Stimulated activated CD8-positive, alpha-beta memory T cell treated with anti-CD3 and anti-CD28 coated beads, Interleukin-7, amount 100 ng/mL, for 24 hours (primary cell): ENCODE measurements around the gene CAPN5.

Experiments used
- DNase-seq: peaks from one replicate; pipeline ENCODE4 v3.0.0-alpha.2; 2020; ENCODE audit warnings: low read depth

CAPN5 gene

DNA sequence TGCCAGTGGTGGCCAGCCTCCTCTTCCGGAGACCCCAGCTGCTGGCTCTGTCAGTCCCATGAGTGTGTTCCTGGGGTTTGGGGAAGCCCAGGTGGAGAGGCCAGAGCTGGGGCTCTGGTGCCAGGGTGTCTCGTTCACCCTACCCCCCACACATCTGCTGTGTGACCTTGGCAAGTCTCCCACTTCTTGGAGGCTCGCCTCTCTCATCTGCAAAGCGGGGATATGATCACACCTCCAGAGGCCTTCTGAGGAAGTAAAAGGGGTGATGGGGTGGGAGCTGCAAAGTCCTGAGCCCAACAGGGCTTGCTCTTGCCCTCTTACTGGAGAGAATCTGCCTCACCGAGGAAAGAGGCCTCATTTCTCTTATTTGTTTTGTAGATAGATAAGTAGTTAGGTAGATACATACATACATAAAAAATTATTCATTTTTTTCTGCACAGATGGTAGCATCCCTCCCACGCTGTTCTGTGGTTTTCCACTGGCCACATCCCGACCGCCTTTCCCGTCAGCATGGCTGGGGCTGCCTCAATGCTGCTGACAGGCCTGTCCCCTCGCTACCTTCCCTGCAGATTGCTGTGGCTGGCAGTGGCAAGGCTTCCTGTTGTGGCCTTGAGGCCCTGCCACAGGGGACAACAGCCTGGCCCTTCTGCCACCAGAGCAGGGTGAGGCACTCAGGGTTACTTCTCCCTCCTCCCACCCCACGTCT is 85.2 kb downstream of the CAPN5 start:
- DNase-seq = peak; percentile 26

- DNase-seq = no peak
Observed at GRCh38 chr11:77152846-77153245, 86.1 kb downstream of the CAPN5 start.

GRCh38 chr11:77153276-77154185 is 86.8 kb downstream of the CAPN5 start:
- DNase-seq = no peak

DNA sequence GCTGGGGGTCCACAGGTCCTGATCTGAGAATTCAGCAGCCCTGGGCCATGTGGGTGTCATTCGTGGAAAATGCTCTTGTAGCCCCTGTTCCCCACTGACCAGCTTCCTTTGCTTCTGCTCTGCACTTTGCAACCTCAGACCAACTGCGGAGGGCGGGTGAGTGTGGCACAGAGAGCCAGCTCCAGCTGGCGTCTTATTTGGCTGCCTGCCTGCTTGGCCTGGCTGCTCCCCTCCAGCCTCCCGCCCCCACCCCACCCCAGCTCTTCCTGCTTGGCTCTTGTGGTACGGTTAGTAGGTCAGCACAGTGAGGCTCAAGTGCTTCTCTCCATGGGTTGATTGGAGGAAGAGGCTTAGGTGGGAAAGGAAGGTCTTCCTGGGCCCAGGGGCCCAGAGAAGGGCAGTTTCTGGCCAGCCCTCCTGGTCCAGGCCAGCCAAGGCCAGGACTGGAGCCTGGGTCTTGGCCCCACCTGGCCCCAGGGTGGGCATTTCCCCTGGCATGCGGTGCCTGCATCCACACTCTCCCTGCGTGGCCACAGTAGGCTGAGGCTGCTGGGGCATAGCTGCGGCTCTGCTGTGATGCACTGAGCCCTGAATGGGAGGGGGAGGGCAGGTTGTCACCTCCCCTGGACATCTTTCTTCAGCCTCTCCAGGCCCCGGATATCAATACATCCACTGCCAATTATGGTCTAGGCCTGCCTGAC is 87.8 kb downstream of the CAPN5 start:
- DNase-seq = no peak

DNA sequence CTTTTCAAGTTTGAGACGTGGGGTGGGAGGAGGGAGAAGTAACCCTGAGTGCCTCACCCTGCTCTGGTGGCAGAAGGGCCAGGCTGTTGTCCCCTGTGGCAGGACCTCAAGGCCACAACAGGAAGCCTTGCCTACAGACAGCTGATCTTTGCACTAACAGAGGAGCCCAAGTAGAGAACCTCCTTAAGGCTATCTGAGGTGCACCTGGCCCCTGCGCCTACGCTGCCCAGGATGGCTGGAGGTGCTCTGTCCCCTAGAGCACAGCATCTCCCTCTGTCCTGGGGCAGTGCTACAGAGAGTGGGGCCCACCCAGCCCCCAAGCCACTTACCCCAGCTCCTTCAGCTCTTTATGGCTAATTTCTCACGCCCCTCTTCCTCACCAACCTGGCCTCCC is 88.3 kb downstream of the CAPN5 start:
- no peak for DNase-seq

GRCh38 chr11:77155556-77156130 is 88.9 kb downstream of the CAPN5 start:
- no peak for DNase-seq

DNA sequence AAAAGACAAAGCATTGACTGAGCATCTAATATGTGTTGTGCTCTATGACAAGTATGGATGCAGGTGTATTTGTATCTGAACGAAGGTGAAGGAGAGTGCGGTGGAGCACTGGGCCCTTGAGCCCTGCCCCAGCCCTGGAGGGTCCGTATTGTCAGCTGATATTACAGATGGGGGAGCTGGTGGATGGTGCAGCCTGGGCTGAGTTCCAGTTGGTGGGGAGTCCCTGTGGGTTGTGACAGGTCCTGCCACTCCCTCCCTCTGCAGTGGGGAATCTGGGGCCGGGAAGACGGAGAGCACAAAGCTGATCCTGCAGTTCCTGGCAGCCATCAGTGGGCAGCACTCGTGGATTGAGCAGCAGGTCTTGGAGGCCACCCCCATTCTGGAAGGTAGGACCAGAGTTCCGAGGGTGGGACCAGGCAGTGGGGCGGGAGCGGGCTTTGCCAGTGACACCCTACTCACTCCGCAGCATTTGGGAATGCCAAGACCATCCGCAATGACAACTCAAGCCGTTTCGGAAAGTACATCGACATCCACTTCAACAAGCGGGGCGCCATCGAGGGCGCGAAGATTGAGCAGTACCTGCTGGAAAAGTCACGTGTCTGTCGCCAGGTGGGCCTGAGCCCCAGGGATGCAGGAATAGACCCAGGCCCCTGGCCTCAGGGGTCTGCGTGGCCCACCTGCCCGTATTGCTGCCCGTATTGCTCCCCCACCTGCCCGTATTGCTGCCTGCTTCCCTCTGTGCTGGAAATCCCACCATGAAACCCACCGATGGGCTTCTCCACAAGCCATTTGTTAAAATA is 89.8 kb downstream of the CAPN5 start:
- no peak for DNase-seq

DNA sequence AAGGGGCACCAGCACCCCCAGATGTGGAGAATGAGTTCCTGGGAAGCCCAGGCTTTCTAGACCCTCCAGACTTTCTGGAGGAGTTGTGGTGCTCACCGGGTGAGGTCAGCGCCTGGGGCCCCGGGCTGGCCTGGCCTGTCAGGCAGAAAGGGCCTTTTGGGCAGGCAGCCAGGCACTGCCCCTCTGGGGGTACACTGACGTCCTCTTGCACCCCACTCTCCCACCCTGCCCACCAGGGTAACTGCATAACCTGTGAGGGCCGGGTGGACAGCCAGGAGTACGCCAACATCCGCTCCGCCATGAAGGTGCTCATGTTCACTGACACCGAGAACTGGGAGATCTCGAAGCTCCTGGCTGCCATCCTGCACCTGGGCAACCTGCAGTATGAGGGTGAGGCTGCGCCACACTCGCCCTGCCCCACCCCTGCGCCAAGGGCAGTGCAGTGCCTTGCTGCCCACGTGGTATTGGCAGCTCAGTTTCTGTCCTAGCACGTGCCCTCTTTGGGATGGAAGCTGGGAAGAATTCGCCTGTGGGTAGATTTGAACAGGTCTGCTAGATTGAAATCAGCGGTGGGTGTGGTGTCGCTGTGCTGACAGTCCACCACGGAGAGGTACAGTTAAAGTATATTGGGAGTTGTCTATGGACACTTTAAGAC is 91.4 kb downstream of the CAPN5 start:
- DNase-seq = no peak

GRCh38 chr11:77159219-77159936 is 92.6 kb downstream of the CAPN5 start:
- DNase-seq = no peak

GRCh38 chr11:77159937-77160495 is 93.2 kb downstream of the CAPN5 start:
- no peak for DNase-seq

DNA sequence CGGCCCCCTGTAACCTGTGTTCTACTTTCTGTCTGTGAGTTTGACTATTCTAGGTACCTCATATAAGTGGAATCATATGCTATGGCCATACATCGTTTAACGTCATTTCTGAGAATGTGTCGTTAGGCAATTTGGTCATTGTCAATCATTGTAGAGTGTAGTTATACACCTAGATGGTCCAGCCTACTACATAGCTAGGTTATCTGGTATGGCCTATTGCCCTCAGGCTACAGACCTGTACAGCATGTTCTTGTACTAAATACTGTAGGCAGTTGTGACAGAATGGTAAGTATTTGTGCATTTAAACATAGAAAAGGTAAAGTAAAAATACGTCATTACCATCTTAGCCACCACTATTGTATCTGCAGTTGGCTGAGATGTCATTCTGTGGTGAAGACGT is 96.5 kb downstream of the CAPN5 start:
- no peak for DNase-seq

DNA sequence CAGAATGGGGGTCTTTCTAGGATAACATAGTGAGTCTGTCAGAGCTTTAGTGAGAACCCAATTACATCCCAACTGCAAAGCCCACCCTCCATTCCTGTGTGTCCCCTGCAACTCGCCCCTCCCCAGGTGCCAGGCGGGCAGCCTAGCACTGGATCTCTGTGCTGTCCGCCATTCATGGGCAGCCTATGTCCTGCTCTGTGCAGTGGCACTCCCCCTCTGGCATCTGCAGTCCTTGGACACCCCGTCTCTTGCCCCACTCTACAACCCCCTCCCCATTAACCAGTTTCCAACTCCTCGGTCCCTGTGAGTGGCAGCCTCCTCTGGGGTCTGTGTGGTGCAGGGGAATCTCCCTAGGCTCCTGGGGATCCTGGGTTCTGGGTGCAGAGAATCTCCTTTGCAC is 98.3 kb downstream of the CAPN5 start:
- no peak for DNase-seq

GRCh38 chr11:77166021-77166420 is 99.2 kb downstream of the CAPN5 start:
- DNase-seq = no peak

DNA sequence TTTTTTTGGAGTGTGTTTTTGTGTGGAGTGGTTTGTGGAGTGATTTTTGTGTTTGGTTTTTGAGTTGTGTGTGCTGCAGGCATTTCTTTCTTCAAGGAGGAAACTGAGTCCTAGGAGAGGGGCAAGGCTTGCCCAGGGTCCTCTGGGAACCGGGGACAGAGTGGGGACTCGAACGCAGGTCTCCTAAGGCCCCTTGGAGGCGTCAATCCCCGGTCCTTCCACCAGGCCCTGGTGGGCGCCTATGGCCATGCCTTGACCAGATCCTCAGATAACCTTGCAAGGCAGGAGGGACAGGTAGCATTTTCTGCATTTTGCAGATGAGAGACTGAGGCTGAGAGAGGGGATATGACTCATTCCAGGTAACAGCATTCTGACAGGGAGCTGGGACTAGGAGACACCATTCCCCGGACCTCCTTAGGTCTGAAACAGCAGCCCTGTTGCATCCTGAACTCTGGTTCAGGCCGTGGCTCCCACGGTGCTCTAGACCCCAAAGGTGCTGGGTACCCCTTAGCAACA is 100.4 kb downstream of the CAPN5 start:
- DNase-seq = no peak

DNA sequence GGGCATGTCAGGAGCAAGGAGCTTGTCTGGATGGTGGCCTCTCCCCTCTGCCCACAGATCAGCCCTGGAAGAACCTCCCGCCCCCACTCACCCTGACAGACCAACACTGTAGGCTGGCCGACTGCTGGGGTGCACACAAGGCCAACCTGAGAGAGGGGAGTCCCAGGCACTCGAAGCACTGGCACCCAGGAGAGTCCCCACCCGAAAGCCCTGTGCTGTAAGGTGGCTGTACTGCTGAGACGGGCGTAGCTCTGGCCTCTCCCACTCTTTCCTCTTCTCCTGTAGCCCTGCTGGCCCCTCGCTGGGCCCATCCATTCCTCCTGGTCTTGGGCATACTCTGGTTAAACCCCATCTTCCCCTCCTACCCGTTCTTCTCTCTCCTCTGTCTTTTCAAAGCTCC is 101.0 kb downstream of the CAPN5 start:
- no peak for DNase-seq

DNA sequence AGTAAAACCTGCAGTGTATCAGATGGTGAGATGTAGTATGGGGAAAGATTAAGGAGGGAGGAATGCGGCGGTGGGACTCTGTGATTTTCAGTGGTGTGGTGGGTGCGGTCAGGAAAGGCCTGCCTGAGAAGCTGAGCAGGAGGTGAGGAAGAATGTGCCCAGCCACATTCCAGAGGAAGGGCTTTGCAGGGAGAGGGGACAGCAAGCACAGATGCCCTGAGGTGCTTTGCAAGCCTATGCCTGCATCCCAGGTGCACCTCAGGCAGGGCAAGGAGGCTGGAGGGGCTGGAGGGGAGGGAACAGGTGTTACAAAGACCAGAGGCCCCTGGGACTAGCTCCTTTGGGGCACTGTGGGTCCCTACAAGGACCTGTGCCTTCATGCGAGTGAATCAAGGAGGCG is 103.3 kb downstream of the CAPN5 start:
- no peak for DNase-seq

GRCh38 chr11:77171254-77171653 is 104.5 kb downstream of the CAPN5 start:
- DNase-seq = no peak

DNA sequence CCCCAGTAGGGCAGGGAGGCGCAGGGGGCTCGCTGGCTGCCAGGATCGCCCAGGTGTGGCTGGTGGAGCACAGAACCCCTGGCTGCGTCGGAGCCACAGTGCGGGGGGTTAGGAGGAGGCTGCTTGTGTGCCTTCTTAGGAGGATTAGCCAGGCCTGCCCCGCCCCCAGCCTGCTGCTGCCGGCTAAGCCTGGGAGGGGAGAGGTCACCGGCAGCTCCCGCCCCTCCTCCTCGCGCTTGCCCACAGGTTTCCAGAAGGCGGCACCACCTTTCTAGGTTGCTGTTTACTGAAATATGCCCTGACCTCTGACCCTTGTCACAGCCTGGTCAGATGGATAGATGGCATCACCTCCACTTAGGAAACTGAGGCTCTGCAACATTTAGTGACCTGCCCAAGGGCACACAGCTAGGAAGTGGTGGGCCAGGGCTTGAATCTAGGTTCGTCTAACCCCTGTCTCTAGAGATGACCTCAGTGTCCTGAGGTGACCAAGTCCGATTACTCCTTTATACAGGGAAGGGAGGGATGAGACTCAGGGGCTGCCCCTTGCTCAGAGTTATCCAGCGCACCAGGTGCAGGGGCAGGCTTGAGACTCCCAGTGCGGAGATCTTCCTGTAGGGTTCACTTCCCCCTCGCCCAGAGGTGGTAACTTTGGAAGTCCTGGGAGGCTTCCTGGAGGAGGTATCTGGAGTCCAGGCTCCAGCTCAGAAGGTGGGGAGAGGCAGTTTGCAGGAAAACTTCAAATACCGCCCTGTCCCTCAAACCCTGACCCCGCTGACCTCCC is 105.3 kb downstream of the CAPN5 start:
- DNase-seq = no peak

DNA sequence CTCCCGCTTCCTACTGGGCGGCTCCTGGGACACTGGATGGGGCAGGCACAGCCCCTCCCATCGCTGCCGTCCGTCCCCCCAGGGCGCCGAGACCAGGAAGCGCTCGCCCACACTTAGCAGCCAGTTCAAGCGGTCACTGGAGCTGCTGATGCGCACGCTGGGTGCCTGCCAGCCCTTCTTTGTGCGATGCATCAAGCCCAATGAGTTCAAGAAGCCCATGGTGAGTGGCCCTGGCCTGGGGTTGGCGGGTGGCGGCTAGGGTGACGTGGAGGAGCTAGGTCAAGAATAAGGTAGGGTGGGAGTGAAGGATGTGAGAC is 105.9 kb downstream of the CAPN5 start:
- no peak for DNase-seq
